ENCODE measurements around the gene STAT5B.

The STAT5B gene

GRCh38 chr17:42174126-42174783 lies 101.9 kb downstream of the STAT5B start:
- no peak for DNase-seq

GRCh38 chr17:42171831-42172230 lies 104.4 kb downstream of the STAT5B start:
- DNase-seq = no peak

- no peak for DNase-seq
Measured at GRCh38 chr17:42169351-42169750, 106.8 kb downstream of the STAT5B start.

GRCh38 chr17:42167807-42168206 lies 108.4 kb downstream of the STAT5B start:
- no peak for DNase-seq

GRCh38 chr17:42166196-42166763 lies 109.9 kb downstream of the STAT5B start:
- no peak for DNase-seq

GRCh38 chr17:42165751-42166150 lies 110.4 kb downstream of the STAT5B start:
- DNase-seq = no peak

- DNase-seq = no peak
Measured at GRCh38 chr17:42163696-42164407, 112.3 kb downstream of the STAT5B start.

- DNase-seq = no peak
Measured at GRCh38 chr17:42163113-42163512, 113.1 kb downstream of the STAT5B start.

GRCh38 chr17:42160531-42160910 lies 115.7 kb downstream of the STAT5B start:
- DNase-seq = no peak

- DNase-seq = no peak
Measured at GRCh38 chr17:42159796-42160530, 116.2 kb downstream of the STAT5B start.

- DNase-seq = no peak
Measured at GRCh38 chr17:42155614-42156045, 120.6 kb downstream of the STAT5B start.

GRCh38 chr17:42153919-42154742 lies 122.1 kb downstream of the STAT5B start:
- DNase-seq = no peak

Data from GOT3 (cell line).